IPS-20b (cell line): ENCODE results near the gene FAM131C.
"Not testable (repeated sequence)": the region's sequence is repeated elsewhere in the genome, so short reads cannot be mapped to it uniquely, and the experiment has no call there.

Experiments
- H3K27ac ChIP-seq: one replicate; pipeline ENCODE4 v1.5.1; 2013; ENCODE audit warnings: low read length
- H3K27me3 ChIP-seq: 2 replicates; pipeline ENCODE4 v1.6.1; 2013; ENCODE audit warnings: mild to moderate bottlenecking, low read length, inconsistent platforms; ENCODE audit not compliant: insufficient read depth
- H3K36me3 ChIP-seq: 2 replicates; pipeline ENCODE4 v1.6.1; 2013; ENCODE audit warnings: low read depth, mild to moderate bottlenecking, inconsistent platforms, low read length, moderate library complexity; ENCODE audit not compliant: insufficient read depth
- H3K4me1 ChIP-seq: 2 replicates; pipeline ENCODE4 v1.6.1; 2013; ENCODE audit warnings: mild to moderate bottlenecking, control low read depth, inconsistent platforms, low read length, moderate library complexity; ENCODE audit not compliant: insufficient read depth
- H3K4me3 ChIP-seq: 2 replicates; pipeline ENCODE4 v1.5.1; 2013; ENCODE audit warnings: mild to moderate bottlenecking, low read length, inconsistent platforms
- H3K9ac ChIP-seq: 2 replicates; pipeline ENCODE4 v1.6.1; 2013; ENCODE audit warnings: low read depth, mild to moderate bottlenecking, inconsistent platforms, low read length, moderate library complexity
- H3K9me3 ChIP-seq: 2 replicates; pipeline ENCODE4 v1.6.1; 2013; ENCODE audit warnings: mild to moderate bottlenecking, low read depth, low read length, inconsistent platforms; ENCODE audit not compliant: insufficient read depth

FAM131C gene

GRCh38 chr1:16063921-16064320 lies 9.5 kb downstream of the FAM131C start:
- Histone ChIP-seq H3K9ac (no peak overlapping the region), H3K27me3 (peaks cover 7% of the 10 kb centered on the region; the same call in 1 of the 2 replicates), H3K9me3 (no peaks in the 10 kb centered on the region), H3K27ac (no peak overlapping the region), H3K4me1 (peaks cover 2% of the 10 kb centered on the region; the same call in 1 of the 2 replicates), H3K4me3 (no peak overlapping the region), H3K36me3 (no peaks in the 10 kb centered on the region)

GRCh38 chr1:16063226-16063829 lies 10.1 kb downstream of the FAM131C start:
- H3K4me3 ChIP-seq, result no peak overlapping the region
- H3K36me3 ChIP-seq, result no peaks in the 10 kb centered on the region
- peaks cover 7% of the 10 kb centered on the region; the same call in 1 of the 2 replicates for H3K27me3 ChIP-seq
- no peaks in the 10 kb centered on the region for H3K9me3 ChIP-seq
- no peak overlapping the region for H3K27ac ChIP-seq
- H3K4me1 ChIP-seq, result peaks cover 2% of the 10 kb centered on the region; the same call in 1 of the 2 replicates
- H3K9ac ChIP-seq, result no peak overlapping the region

- H3K9me3 ChIP-seq, H3K4me3 ChIP-seq, H3K4me1 ChIP-seq, H3K9ac ChIP-seq, H3K36me3 ChIP-seq, H3K27me3 ChIP-seq, H3K27ac ChIP-seq: not testable (repeated sequence)
These were observed 10.8 kb downstream of the FAM131C start for GRCh38 chr1:16062687-16063075.

GRCh38 chr1:16061989-16062686 lies 11.3 kb downstream of the FAM131C start:
- not testable (repeated sequence) for H3K27me3 ChIP-seq, H3K9ac ChIP-seq, H3K4me3 ChIP-seq, H3K4me1 ChIP-seq, H3K9me3 ChIP-seq, H3K27ac ChIP-seq, H3K36me3 ChIP-seq

- Histone ChIP-seq H3K4me3 (no peak overlapping the region), H3K27ac (no peak overlapping the region), H3K36me3 (no peaks in the 10 kb centered on the region), H3K27me3 (peaks cover 7% of the 10 kb centered on the region; the same call in 1 of the 2 replicates), H3K9ac (no peak overlapping the region), H3K4me1 (peaks cover 2% of the 10 kb centered on the region; the same call in 1 of the 2 replicates), H3K9me3 (no peaks in the 10 kb centered on the region)
These were observed 12.2 kb downstream of the FAM131C start for GRCh38 chr1:16061266-16061665.

- not testable (repeated sequence) for H3K4me3 ChIP-seq, H3K27ac ChIP-seq, H3K4me1 ChIP-seq, H3K9me3 ChIP-seq, H3K36me3 ChIP-seq, H3K9ac ChIP-seq, H3K27me3 ChIP-seq
These were observed 14.9 kb downstream of the FAM131C start for GRCh38 chr1:16058394-16059120.

- H3K27me3 ChIP-seq, H3K9ac ChIP-seq, H3K4me1 ChIP-seq, H3K4me3 ChIP-seq, H3K27ac ChIP-seq, H3K9me3 ChIP-seq, H3K36me3 ChIP-seq: not testable (repeated sequence)
These were observed 16.0 kb downstream of the FAM131C start for GRCh38 chr1:16057314-16057915.

- not testable (repeated sequence) for H3K9me3 ChIP-seq, H3K4me1 ChIP-seq, H3K4me3 ChIP-seq, H3K9ac ChIP-seq, H3K27ac ChIP-seq, H3K36me3 ChIP-seq, H3K27me3 ChIP-seq
These were observed 16.9 kb downstream of the FAM131C start for GRCh38 chr1:16056521-16056912.

- Histone ChIP-seq H3K4me1 (no peaks in the 10 kb centered on the region; the same call in 1 of the 2 replicates), H3K27me3 (no peaks in the 10 kb centered on the region), H3K9ac (no peak overlapping the region), H3K27ac (no peak overlapping the region), H3K9me3 (no peaks in the 10 kb centered on the region), H3K4me3 (0 out of 2 replicates have a peak overlapping the region, but pooled peaks have one; percentile 6), H3K36me3 (no peaks in the 10 kb centered on the region)
These were observed 17.6 kb downstream of the FAM131C start for GRCh38 chr1:16055613-16056520.

GRCh38 chr1:16054598-16055540 lies 18.6 kb downstream of the FAM131C start:
- H3K4me1 ChIP-seq, result no peaks in the 10 kb centered on the region; the same call in none of the 2 replicates
- H3K27ac ChIP-seq, result no peak overlapping the region

More at GRCh38 chr1:16054598-16055540, 18.6 kb downstream of the FAM131C start:
- Histone ChIP-seq H3K27me3 (no peaks in the 10 kb centered on the region), H3K36me3 (no peaks in the 10 kb centered on the region), H3K4me3 (no peak overlapping the region), H3K9ac (no peak overlapping the region), H3K9me3 (no peaks in the 10 kb centered on the region)
